Limb (tissue), 2 donors: Measurements from ENCODE around the gene CHP2.
"Not testable (repeated sequence)": the region's sequence is repeated elsewhere in the genome, so short reads cannot be mapped to it uniquely, and the experiment has no call there.

Source experiments
- DNase-seq, 2 donors: peaks; one replicate each; pipeline ENCODE4 v3.0.0-alpha.2; 2016; ENCODE audit errors: extremely low spot score in 2 of 2

CHP2 gene

GRCh38 chr16:23754594-23755483, at the start of gene CHP2:
CHP2 (plus strand) TSS chr16:23755026; CDS start chr16:23755050, 24 bp downstream.
- peak in 1 of 2 donors; percentile 47 for DNase-seq

GRCh38 chr16:23705517-23705902, 49.3 kb upstream of the CHP2 start:
- no peak for DNase-seq

- no peak for DNase-seq
These were observed 48.4 kb upstream of the CHP2 start for GRCh38 chr16:23706439-23706838.

GRCh38 chr16:23709536-23709935, 45.3 kb upstream of the CHP2 start:
- no peak for DNase-seq

- no peak for DNase-seq
These were observed 44.8 kb upstream of the CHP2 start for GRCh38 chr16:23710008-23710407.

- no peak for DNase-seq
These were observed 44.3 kb upstream of the CHP2 start for GRCh38 chr16:23710504-23710903.

- DNase-seq, result no peak
These were observed 43.0 kb upstream of the CHP2 start for GRCh38 chr16:23711785-23712184.

- no peak for DNase-seq
These were observed 41.9 kb upstream of the CHP2 start, which contains the start of gene ERN2 for GRCh38 chr16:23712976-23713375. ERN2 (minus strand) TSS chr16:23713222; CDS start chr16:23713187, 35 bp downstream.

- no peak for DNase-seq
These were observed 38.3 kb upstream of the CHP2 start for GRCh38 chr16:23716484-23716883.

- not testable (repeated sequence) for DNase-seq
These were observed 32.1 kb upstream of the CHP2 start for GRCh38 chr16:23722613-23723240.

GRCh38 chr16:23724096-23724784, 30.6 kb upstream of the CHP2 start:
- no peak for DNase-seq

- DNase-seq, result no peak
These were observed 30.1 kb upstream of the CHP2 start for GRCh38 chr16:23724785-23725131.

- DNase-seq, result no peak
These were observed 28.1 kb upstream of the CHP2 start for GRCh38 chr16:23726710-23727109.

- no peak for DNase-seq
These were observed 26.7 kb upstream of the CHP2 start for GRCh38 chr16:23728112-23728477.

- DNase-seq, result no peak
These were observed 25.1 kb upstream of the CHP2 start for GRCh38 chr16:23729503-23730424.

GRCh38 chr16:23734176-23734893, 20.5 kb upstream of the CHP2 start:
- no peak for DNase-seq

GRCh38 chr16:23737423-23738028, 17.3 kb upstream of the CHP2 start:
- DNase-seq, result not testable (repeated sequence)

GRCh38 chr16:23739516-23739915, 15.3 kb upstream of the CHP2 start:
- DNase-seq, result no peak

GRCh38 chr16:23741675-23742303, 13.0 kb upstream of the CHP2 start:
- no peak for DNase-seq

GRCh38 chr16:23742766-23743165, 12.1 kb upstream of the CHP2 start:
- DNase-seq, result no peak
